ENCODE measurements around the gene TGFBR3L. TPM values are rescaled to one million over a fixed set of nuclear protein-coding genes. Genes with fewer than 3 reads are reported as not detected.

Gene TGFBR3L
- total RNA-seq, 2 experiments from 2014 or later, result 7.6 to 9.3 TPM

DNA sequence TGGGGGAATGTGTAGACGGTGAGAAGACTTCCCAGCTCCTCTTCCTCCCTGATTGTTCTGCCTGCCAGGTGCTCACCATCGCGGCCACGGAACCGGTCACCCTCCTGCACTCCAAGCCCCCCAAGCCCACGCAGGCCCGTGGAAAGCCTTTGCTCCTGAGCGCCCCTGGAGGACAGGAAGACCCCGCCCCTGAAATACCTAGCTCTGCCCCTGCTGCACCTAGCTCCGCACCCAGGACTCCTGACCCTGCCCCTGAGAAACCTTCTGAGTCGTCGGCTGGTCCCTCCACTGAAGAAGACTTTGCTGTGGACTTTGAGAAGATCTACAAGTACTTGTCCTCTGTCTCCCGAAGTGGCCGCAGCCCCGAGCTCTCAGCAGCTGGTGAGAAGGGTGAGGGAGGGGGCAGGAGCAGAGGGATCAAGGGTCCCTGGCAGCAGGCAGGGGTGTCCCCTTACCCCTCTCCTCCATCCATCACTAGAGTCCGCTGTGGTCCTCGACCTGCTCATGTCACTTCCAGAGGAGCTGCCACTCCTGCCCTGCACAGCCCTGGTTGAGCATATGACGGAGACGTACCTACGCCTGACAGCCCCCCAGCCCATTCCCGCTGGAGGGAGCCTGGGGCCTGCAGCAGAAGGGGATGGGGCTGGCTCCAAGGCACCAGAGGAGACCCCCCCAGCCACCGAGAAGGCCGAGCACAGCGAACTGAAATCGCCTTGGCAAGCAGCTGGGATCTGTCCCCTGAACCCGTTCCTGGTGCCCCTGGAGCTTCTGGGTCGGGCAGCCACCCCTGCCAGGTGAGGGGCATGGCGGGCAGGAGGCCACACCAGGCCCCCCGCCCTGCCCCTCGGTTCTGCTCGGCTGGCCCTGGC, 7.6 kb downstream of the TGFBR3L start:
- POLR2A ChIA-PET, result no interaction called here
- CTCF ChIA-PET, result interaction anchor here (0.9 to 3.2 kb wide), 4 partner anchors 21 to 242 kb away, joined by 3 to 18 read pairs (median 8); partner anchors contain the start of genes TIMM44 and TRAPPC5

- ChIA-PET CTCF (interaction anchor here (0.9 to 2.6 kb wide), 3 partner anchors 19 to 54 kb away, joined by 3 to 11 read pairs (median 4); partner anchors contain the start of gene MAP2K7), POLR2A (no interaction called here)
Measured at GRCh38 chr19:7922836-7923195, 8.2 kb downstream of the TGFBR3L start.

GRCh38 chr19:7923295-7924191, 8.9 kb downstream of the TGFBR3L start:
- POLR2A ChIA-PET, result no interaction called here

DNA sequence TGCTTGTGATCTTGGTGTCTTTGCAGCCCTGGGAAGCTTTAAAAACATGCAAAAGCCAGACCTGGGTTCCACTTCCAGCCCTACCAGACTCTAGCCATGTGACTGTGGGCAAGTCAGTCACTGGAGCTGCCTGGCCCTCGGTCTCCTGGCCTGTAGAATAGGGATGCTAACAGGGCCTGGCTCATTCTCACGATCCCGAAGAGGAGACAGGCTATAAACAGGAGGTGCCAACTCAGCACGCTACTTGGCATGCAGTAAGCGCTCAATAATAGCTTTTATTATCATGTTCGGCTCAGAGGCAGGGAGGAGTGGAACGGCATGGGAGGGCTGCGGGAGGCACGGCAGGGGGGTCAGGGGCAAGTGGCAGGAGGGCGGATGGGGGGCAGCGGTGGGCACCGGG, 9.6 kb downstream of the TGFBR3L start:
- POLR2A ChIA-PET, result no interaction called here
- CTCF ChIA-PET, result interaction anchor here (1.1 to 1.7 kb wide), 3 partner anchors 20 to 71 kb away, joined by 3 to 4 read pairs (median 3); partner anchors contain the start of gene MAP2K7

More at GRCh38 chr19:7923295-7924191, 8.9 kb downstream of the TGFBR3L start:
- CTCF ChIA-PET, result interaction anchor here (0.9 to 1.7 kb wide), 4 partner anchors 20 to 70 kb away, joined by 3 to 4 read pairs (median 3); partner anchors contain the start of gene MAP2K7

- POLR2A ChIA-PET, result no interaction called here
Measured at GRCh38 chr19:7924651-7925170, 10.1 kb downstream of the TGFBR3L start.

DNA sequence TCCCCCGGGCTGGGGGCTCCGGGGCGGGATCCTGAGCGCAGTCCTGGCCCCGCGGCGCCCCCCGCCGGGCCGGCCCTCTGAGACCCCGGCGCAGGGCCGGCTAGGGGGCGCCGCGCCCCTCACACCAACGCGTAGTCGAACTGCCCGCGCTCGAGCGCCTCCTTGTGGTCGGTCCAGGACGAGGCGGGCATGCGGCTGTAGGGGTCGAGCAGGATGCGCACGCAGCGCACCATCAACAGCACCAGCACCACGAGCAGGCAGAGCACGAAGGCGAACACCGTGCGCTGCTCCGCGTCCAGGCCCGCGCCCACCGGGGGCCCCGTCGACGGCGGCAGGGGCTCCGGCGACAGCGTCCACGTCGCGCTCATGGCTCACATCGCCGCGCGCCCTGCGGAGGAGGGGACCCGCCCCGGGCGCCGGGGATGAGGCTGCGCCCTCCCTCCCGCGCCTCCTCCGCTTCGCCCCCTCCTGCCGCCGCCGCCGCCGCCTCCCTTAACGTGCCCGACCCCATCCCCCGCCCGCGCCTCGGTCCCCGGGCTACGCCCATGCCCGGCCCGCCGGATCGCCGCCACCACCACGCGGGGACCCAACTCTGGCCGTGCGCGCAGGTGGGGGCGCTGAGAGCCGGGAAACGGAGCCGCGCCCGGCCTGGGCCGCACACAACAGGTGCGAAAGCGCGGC, 10.7 kb downstream of the TGFBR3L start:
- POLR2A ChIA-PET, result no interaction called here
- CTCF ChIA-PET, result no interaction called here

More at GRCh38 chr19:7924651-7925170, 10.1 kb downstream of the TGFBR3L start:
- CTCF ChIA-PET, result interaction anchor here (1.1 to 1.7 kb wide), 3 partner anchors 20 to 72 kb away, joined by 3 to 4 read pairs (median 3); partner anchors contain the start of gene MAP2K7

DNA sequence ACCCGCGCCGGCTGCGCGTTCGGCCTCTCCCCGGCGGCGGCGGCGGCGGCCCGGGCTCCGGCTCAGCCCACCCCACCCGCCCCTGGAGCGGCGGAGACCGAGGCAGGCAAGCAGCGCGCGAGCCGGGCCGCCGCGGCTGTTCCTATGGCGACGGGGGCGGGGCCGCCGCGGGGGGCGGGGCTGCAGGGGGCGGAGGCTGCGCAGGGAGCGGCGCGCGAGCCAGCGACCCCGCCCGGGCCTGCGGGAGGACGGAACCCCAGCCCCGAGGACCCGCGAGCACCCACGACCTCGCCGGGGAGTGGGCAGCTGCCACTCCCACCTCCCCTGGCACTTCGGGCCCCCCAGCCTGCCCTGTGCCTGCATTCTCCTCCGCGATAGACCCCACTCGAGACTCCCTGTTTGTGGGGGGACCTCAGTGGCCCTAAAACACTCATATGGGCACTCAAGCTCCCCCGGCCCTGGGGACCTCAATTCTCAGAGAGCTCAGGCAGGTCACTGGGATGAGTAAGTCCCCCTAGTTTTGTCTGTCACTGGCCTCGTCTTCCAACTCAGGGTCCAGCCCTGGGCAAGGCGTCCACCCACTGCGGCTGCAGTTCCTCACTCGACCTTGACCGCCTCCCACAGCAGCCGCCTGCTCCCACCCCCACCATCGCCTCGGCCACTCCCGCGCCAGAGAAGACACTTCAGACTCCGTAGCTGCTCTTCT, 11.5 kb downstream of the TGFBR3L start, which contains the start of gene CTXN1:
Gene CTXN1 (minus strand): TSS at position 115 of the 706 bp plus-strand sequence. CDS start 597 bp downstream, outside the sequence.
- POLR2A ChIA-PET, result interaction anchor here (4.1 kb wide), 1 partner anchor 18 kb away, joined by 21 read pairs; the partner anchor contains the start of gene TIMM44
- CTCF ChIA-PET, result interaction anchor here (0.6 to 1.8 kb wide), 4 partner anchors 9 to 17 kb away, joined by 3 to 4 read pairs (median 4); partner anchors contain the start of gene TIMM44

DNA sequence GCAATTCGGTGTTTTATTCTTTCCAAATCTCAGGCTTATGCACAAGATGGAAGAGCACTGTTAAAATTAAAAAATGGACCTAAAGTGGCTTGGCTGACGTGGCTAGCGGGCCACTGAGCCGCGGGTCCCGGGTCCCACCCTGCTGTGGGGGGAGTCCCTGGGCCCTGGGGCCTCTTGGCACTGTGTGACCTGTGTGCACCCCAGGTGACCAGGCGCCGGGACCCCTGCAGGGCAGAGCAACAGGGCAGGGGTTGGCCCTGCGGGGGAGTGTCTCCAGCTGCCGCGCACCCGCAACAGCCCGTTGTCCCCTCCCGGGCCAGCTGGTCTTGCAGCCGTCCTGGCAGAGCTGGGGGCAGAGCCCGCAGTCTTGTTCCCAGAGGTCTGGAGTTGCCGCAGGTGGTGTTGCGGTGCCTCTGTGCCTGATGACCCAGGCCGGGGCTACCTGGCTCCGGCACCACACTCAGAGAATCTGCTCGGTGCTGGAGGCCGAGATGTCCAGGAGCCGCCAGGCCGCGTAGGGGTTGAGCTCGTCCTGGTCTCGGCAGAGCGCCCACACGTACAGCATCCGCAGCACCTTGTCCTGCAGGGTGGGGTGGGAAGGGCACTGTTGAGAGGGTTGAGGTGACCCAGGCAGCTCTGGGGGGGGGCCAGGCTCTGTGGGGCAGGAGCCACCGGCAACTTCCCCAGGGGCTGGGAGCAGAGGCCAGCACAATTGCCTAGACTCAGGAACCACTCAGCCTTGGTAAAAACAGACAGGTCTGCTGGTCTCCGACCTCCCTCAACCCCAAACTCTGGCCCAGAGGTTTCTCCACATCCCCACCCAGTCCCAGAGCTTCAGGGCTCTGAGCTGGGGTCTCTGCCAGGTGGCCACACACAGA, 12.3 kb downstream of the TGFBR3L start:
- CTCF ChIA-PET, result interaction anchor here (0.6 to 1.8 kb wide), 5 partner anchors 9 to 17 kb away, joined by 3 to 4 read pairs (median 3); partner anchors contain the start of gene TIMM44
- POLR2A ChIA-PET, result interaction anchor here (0.6 to 4.1 kb wide), 2 partner anchors 17 to 56 kb away, joined by 3 to 21 read pairs; partner anchors contain the start of gene TIMM44

GRCh38 chr19:7927605-7928333, 13.1 kb downstream of the TGFBR3L start:
- ChIA-PET CTCF (interaction anchor here (0.9 to 1.8 kb wide), 3 partner anchors 8 to 11 kb away, joined by 3 to 4 read pairs (median 4); no protein-coding TSS in a partner anchor), POLR2A (interaction anchor here (0.6 to 4.1 kb wide), 2 partner anchors 16 to 583 kb away, joined by 3 to 21 read pairs; partner anchors contain the start of gene TIMM44)

DNA sequence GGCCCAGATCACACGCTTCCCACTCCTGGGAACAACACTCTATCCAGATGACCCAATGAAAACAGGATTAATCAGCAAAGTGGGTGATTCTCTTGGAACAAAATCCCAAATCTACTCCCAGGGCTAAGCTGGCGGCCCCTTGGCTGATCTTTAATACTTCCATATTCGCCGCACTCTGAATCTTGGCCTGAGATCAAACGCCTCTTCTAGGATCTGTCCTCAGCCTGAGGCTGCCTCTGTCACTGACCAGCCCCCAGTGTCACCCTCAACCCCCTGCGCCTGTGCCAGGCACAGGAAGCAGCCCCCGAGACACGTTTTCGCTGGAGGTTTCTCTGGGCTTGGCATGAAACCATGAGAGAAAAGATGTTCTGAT, 13.7 kb downstream of the TGFBR3L start:
- POLR2A ChIA-PET, result interaction anchor here (0.6 to 4.1 kb wide), 2 partner anchors 16 to 583 kb away, joined by 3 to 21 read pairs; partner anchors contain the start of gene TIMM44
- CTCF ChIA-PET, result interaction anchor here (0.8 kb wide), 1 partner anchor 16 kb away, joined by 5 read pairs; no protein-coding TSS in a partner anchor

GRCh38 chr19:7928741-7929701, 14.4 kb downstream of the TGFBR3L start:
- ChIA-PET POLR2A (interaction anchor here (0.7 to 4.1 kb wide), 2 partner anchors 15 to 127 kb away, joined by 11 to 21 read pairs; partner anchors contain the start of gene TIMM44), CTCF (interaction anchor here (0.5 to 0.9 kb wide), 6 partner anchors 11 to 51 kb away, joined by 3 to 5 read pairs (median 3); no protein-coding TSS in a partner anchor)

- ChIA-PET CTCF (interaction anchor here (1.2 kb wide), 1 partner anchor 15 kb away, joined by 3 read pairs; no protein-coding TSS in a partner anchor), POLR2A (interaction anchor here (4.1 kb wide), 1 partner anchor 14 kb away, joined by 21 read pairs; the partner anchor contains the start of gene TIMM44)
Measured at GRCh38 chr19:7930030-7930429, 15.4 kb downstream of the TGFBR3L start.

DNA sequence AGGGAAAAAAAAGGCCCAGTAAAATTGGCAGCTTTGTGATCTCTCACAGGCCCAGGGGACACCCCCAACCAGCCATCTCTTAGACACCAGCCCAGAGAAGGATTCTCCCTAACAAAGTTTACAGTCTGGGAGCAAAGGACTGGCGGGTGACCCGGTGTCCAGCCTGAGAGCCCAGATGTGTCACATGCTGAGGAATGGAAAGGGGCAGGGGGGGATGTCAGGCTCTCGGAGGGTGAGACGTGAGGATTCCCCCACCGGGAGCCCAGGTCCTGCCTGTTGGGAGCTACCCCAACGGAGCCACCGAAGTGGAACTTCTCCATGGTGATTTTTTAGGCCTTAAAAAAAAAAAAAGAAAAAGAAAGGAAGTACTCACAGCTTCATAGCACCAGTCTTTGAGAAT, 16.1 kb downstream of the TGFBR3L start:
- CTCF ChIA-PET, result interaction anchor here (1.2 kb wide), 1 partner anchor 14 kb away, joined by 3 read pairs; no protein-coding TSS in a partner anchor
- POLR2A ChIA-PET, result interaction anchor here (0.6 to 4.1 kb wide), 2 partner anchors 13 to 163 kb away, joined by 3 to 21 read pairs; partner anchors contain the start of gene TIMM44
